Measurements from ENCODE around the gene LAT. TPM values are rescaled to one million over a fixed set of nuclear protein-coding genes. Genes with fewer than 3 reads are reported as not detected.
"Not testable (repeated sequence)": the region's sequence is repeated elsewhere in the genome, so short reads cannot be mapped to it uniquely, and the experiment has no call there.

Gene LAT, protein sequence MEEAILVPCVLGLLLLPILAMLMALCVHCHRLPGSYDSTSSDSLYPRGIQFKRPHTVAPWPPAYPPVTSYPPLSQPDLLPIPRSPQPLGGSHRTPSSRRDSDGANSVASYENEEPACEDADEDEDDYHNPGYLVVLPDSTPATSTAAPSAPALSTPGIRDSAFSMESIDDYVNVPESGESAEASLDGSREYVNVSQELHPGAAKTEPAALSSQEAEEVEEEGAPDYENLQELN
- total RNA-seq: 0.22 and 0.79 TPM in 2 replicates

DNA sequence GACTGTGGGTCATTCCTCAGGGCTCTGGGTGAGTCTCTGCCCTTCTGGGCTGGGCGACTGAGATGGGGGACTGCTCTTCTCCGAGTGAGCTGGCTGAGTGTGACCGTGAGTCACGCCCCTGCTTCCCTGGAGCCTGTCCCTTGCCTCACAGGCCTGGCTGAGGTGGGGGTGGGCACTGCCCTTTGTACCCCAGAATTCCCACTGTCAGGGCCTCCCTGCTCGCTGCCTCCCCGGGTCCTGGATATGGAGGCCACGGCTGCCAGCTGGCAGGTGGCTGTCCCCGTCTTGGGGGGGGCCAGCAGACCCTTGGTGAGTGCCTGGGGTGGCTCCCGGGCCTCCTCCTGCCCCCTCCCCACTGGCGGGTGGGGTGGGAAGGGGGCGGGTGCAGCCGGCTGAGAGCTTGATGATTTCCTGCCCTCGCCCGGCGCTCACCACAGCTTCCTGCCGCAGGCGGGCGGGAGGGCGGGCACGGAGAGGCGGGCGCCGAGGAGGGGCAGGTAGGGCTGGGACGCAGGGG lies at the start of gene LAT:
Gene LAT (plus strand): TSS at position 434 of the 517 bp plus-strand sequence. CDS start 366 bp downstream, outside the sequence.
- DNase-seq (ENCODE audit: low read depth in 2 of 2): peak; percentile 33 to 35

DNA sequence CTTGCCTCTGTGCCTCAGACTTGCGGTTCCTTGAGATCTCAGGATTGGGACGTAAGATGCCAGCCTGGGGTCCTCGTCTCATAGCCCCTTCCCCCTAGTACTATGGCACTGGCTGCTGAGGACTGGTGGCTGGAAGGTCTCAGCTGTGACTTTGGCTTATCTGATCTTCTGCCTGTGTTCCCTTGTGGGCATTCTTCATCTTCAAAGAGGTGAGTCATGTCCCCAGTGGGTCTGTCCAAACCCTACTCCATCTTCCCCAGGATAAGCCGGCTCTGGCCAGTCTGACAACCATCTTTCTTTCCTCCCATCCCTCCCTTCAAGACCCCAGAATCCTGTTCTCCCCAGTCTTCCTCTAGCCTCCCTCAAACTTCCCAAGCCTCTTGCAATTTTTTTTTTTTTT lies 49.5 kb upstream of the LAT start:
- no peak for DNase-seq (ENCODE audit: low read depth in 2 of 2)

DNA sequence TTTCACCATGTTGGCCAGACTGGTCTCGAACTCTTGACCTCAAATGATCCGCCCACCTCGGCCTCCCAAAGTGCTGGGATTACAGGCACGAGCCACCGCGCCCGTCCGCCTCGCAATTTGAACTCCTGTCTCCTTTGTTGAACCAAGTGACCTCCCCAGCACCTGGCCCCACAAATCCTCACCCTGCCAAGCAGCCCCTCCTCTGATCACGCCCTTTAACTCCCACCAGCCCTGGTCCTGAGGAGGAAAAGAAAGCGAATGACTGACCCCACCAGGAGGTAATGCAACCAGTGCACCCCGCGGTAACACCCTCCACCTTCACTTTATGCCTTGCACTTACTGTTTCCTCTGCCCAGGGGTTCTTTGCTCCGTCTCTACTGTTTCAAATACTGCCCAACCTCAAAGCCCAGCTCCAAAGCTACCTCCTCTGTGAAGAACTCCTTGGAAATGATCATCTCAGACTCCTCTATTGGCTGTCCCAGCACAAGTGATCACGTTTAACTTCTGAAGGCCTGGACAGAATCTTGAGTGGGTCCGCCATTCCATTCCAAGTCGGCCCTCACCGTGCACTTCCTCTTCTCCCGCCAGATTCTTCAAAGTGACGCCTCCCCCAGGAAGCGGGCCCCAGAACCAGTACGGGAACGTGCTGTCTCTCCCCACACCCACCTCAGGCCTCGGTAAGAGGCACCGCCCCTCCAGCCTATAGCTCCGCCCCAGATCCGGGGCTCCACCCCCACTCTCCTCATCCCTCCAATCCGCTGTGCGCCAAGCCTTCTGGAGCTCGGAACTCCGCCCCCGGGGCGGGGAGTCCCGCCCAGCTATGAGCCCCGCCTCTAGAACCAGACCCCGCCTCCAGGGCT lies 48.7 kb upstream of the LAT start:
- peak; percentile 82 to 88 for DNase-seq (ENCODE audit: low read depth in 2 of 2)

DNA sequence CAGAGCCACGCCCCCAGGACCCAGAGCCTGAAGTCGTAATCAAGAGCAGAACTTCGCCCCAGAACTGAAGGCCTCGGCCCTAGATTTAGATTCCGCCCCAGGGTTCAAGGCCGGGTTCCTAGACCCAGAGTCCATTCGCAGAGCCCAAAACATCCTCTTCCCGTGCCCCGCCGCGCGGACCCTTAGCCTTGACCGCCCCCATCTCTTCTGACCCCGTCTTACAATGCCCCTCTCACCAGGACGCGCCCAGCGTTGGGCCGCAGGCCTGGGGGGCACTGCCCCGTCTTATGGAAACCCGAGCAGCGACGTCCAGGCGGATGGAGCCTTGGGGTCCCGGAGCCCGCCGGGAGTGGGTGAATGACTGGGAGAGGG lies 48.1 kb upstream of the LAT start:
- DNase-seq (ENCODE audit: low read depth in 2 of 2): no peak

DNA sequence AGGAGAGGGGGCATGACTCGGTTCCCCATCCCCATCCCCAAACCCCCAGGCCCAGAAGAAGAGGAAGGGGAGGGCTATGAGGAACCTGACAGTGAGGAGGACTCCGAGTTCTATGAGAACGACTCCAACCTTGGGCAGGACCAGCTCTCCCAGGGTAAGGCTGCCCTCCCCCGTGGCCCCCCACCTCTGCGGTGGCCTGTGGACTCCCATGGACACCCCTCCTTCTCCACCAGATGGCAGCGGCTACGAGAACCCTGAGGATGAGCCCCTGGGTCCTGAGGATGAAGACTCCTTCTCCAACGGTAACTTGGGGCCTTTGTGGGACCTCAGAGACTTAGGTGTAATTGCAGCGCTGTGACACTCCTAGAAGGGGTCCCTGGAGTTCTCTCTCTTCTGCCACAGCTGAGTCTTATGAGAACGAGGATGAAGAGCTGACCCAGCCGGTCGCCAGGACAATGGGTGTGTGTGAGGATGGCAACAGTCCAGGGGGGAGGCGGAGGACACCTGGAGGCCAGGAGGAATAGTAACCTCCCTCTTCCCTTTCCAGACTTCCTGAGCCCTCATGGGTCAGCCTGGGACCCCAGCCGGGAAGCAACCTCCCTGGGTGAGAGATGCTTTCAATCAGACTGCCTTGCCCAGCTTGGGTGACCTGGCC lies 47.5 kb upstream of the LAT start:
- no peak for DNase-seq (ENCODE audit: low read depth in 2 of 2)

DNA sequence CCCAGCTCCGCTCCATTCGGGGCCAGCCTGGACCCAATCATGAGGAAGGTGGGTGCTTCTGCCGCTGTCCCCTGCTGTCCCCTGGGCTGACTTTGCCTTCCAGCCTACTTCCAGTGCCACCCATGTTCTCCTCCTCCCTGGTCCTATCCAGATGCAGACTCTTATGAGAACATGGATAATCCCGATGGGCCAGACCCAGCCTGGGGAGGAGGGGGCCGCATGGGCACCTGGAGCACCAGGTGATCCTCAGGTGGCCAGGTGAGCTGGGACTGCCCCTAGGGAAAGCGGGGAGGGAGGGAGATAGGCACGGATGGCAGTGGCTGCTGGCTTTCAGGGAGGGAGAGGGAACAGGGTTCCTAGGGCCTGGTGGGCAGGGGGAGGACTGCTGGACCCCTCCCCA lies 46.1 kb upstream of the LAT start:
- DNase-seq (ENCODE audit: low read depth in 2 of 2): no peak

DNA sequence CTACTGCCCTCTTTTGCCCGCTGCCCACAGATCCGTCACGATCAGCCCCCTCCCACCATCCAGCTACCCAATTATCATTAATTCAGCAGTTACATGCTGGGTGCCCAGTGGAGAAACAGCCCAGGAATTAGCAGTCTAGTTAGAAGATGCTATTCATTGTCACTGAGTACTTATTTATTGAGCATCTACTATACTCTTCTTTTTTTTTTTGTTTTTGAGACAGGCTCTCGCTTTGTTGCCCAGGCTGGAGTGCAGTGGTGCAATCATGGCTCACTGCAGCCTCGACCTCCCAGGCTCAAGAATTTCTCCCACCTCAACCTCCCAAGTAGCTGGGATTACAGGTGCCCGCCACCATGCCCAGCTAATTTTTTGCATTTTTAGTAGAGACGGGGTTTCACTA lies 45.0 kb upstream of the LAT start:
- DNase-seq (ENCODE audit: low read depth in 2 of 2): not testable (repeated sequence)

DNA sequence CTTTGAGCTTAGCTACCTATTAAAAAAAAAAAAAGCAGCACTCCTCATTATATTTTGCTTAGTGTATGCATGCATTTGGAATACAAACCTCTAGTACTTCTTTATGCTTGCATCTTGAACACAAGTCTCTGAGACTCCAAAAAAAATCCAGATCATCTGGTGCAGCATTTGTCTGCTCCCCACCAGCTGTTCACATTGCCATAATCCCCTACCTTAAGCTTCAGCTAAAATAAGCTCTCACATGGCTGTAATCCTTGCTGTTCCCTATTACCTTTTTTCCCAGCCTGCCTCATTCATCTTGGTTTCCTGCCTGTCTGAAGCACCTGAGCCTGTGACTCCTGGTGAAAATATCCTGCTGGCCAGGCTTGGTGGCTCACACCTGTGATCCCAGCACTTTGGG lies 41.6 kb upstream of the LAT start:
- no peak for DNase-seq (ENCODE audit: low read depth in 2 of 2)

DNA sequence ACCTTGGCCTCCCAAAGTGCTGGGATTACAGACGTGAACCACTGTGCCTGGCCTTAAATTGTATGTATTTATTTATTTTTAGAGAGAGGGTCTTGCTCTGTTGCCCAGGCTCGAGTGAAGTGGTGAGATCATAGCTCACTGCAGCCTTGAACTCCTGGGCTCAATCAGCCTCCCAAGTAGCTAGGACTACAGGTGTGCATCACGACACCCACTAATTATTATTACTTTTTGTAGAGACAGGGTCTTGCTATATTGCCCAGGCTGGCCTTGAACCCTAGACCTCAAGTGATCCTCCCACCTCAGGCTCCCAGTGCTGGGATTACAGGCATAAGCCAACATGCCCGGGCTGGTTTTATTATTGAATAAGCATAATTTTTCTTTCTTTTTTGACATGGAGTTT lies 38.2 kb upstream of the LAT start:
- DNase-seq (ENCODE audit: low read depth in 2 of 2): no peak

DNA sequence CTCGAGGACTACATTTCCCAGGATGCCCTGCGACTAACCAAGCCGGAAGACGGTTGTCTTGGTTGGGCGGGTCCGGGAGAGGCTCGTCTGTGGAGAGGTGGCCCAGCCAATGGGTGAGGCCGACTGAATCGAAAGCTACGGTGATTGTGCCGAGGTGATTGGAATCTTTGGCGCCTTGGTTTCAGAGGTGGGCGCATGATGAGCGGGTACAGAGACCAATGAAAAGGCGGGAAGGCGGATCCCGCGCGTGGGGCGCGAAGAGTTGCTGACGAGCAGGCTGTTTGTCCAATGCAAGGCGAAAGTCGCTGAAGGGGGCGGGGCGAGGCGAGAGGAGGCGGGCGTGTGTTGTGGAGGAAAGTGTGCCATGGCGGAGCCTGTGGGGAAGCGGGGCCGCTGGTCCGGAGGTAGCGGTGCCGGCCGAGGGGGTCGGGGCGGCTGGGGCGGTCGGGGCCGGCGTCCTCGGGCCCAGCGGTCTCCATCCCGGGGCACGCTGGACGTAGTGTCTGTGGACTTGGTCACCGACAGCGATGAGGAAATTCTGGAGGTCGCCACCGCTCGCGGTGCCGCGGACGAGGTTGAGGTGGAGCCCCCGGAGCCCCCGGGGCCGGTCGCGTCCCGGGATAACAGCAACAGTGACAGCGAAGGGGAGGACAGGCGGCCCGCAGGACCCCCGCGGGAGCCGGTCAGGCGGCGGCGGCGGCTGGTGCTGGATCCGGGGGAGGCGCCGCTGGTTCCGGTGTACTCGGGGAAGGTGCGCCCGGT lies 34.0 kb upstream of the LAT start, which contains the start of gene NFATC2IP:
Gene NFATC2IP (plus strand): TSS at position 290 of the 762 bp plus-strand sequence. CDS start 75 bp downstream, at position 365.
- peak; percentile 100 for DNase-seq (ENCODE audit: low read depth in 2 of 2)

DNA sequence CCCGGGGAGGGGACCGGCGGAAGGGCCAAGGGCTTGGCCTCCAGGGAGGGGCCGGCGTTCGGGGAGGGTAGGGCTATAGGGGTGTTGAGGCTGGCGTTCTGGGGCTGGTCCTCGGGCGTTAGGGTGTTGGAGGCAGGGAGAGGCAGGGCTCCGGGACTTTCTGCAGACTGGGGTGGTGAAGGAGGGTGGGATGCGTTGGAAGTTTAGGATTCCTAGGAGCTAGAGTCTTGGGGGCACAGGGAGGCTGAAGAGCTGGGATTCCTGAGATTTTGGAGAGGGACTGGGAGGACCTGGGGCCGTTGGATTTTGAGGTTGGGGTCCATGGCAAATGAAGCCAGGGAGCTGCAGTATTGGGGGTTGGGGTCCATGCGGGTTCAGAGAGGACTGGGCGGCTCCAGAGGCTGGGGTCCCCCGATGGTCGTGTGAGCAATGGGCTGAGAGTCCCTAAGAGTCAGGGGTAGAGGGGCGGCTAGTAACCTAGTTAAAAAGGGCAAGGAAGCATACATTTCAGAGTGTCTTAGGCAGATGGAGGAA lies 33.4 kb upstream of the LAT start:
- no peak for DNase-seq (ENCODE audit: low read depth in 2 of 2)

DNA sequence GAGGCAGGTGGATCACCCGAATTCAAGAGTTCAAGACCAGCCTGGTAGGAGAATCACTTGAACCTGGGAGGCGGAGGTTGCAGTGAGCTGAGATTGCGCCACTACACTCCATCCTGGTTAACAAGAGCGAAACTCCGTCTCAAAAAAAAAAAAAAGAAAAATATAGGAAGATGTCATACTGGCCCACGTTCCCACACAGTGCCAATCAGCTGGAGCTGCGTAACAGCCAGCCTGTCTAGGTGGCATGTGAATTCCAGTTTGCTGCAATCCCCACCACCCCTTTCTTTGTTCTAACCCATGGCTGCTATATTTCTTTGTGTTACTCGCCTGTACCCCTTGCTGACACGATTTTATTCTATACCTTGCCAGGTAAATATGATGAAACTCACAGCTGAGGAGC lies 26.6 kb upstream of the LAT start:
- DNase-seq (ENCODE audit: low read depth in 2 of 2): no peak

DNA sequence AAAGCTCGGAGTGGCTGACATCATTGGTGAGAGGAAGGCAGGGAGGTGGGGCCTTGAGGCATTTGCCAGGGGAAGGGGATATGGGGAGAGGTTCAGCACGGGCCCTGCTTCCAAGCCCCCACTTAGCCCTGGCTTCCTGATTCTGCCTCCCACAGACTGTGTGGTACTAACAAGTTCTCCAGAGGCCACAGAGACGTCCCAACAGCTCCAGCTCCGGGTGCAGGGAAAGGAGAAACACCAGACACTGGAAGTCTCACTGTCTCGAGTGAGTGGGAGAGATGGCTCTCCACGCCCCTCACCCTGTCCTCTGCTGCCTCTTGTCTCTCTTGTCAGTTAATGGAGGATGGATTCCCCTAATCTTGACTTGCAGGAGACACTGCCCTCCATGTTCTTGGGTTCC lies 26.0 kb upstream of the LAT start:
- DNase-seq (ENCODE audit: low read depth in 2 of 2): no peak

DNA sequence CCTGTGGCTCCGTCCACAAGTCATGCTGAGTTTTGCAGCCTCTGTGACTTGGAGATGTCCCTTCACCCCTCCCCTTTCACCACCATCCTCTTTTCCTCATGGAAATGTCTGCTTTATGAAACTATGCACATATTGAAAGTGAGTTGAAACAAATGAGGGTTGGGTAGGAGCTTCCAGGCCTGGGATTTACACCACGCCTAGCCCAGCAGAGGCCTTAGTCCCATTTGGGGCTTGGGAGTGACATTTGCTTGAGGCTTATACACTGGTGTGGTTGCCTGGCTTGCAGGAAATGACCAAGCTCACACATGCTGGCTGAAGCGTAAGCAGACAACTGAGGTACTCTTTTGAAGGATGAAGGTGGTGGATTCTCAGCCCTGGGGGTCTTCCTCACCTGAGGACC lies 20.8 kb upstream of the LAT start:
- no peak for DNase-seq (ENCODE audit: low read depth in 2 of 2)

DNA sequence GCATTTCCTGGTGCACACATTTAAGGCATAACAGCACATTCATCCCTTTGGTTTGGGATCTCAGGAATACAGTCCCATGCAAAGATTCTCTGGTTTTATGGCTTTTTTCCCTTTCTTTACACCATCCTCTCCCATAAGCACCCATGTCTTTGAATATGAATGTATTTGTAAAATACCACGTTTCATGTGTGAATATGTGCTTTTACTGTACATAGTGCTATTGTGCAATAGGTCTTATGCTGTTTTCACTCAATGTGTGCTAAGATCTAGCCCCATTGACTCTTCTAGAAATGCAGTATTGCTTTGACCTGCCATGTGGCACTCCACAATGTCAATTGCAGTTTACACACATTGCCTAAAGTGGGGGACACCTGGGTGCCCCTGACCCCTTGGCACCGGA lies 20.4 kb upstream of the LAT start:
- DNase-seq (ENCODE audit: low read depth in 2 of 2): no peak

DNA sequence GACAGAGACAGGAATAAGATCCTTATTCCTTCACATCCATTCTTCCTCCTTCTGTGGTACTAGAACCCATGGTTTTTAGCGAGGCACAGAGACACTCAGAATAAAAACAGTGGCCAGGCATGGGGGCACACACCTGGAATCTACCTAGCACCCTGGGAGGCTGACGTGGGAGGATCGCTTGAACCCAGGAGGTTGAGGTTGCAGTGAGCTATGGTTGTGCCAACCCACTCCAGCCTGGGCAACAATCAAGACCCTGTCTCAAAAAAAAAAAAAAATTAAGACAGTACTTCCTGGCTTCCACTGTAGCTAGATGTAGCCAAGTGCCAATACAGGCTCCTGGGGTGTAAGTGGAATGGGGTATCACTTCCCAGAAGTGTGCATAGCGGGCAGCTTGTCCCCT lies 17.7 kb upstream of the LAT start:
- no peak for DNase-seq (ENCODE audit: low read depth in 2 of 2)

DNA sequence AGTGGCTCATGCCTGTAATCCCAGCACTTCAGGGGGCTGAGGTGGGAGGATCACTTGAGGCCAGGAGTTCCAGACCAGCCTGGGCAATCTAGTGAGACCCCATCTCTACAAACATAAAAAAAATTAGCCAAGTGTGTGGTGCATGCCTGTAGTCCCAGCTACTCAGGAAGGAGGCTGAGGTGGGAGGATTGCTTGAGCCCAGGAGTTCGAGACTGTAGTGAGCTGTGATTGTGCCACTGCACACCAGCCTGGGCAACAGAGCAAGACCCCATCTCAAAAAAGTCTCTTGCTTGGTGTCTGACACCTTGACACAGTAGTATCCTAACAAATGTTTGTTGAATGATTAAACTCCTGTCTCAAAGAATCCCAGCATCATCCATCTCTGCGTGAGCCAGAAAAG lies 15.2 kb upstream of the LAT start:
- DNase-seq (ENCODE audit: low read depth in 2 of 2): not testable (repeated sequence)

DNA sequence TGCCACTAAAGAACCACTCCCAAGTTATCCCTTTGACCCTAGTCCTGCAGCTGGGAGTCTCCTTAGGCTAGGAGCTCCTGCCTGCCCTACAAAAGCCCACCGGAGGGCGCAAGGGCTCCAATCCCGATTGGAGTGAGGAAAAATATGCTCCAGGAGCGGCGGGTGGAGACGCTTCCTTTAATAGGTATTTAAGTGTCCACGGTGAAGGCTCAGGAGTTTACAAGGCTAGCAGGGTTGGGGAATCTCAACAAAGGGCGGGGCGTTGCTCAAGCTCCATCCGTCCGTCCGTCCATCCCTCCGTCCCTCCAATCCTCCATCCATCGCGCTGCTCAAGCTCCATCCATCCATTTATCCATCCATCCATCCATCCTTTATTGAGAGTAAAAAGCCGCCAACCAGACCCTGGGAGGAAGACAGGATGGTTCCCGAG lies 10.8 kb upstream of the LAT start:
- peak; percentile 70 to 79 for DNase-seq (ENCODE audit: low read depth in 2 of 2)

DNA sequence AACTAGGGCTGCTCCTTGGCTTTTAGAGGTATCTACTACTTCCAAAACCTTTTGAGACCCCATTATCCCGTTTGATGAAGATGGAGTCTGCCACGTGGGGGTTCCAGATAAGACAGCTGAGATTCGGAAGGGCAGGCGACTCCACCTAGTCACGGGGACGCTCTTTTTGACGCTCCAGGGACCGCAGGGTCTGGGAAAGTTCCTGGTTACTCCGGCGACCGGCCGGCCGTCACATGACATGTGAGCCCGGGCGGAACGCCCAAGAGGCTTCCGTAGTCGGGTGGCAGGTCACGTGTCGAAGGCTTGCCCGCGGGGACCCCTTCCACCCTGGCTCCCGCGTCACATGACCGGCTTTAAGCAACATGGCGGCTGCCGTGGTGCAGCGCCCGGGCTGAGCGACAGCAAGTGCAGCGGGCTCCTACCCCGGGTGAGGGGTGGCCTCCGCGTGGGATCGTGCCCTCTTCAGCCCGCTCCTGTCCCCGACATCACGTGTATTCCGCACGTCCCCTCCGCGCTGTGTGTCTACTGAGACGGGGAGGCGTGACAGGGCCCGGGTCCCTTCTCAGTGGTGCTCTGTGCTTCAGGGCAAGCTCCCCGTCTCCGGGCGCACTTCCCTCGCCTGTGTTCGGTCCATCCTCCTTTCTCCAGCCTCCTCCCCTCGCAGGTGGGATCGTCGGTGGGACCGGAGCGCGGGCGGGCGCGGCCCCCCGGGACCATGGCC lies 10.3 kb upstream of the LAT start, which contains the start of gene SPNS1:
Gene SPNS1 (plus strand): TSS at position 342 of the 721 bp plus-strand sequence. CDS start 374 bp downstream, at position 716.
- DNase-seq (ENCODE audit: low read depth in 2 of 2): peak; percentile 98 to 99

DNA sequence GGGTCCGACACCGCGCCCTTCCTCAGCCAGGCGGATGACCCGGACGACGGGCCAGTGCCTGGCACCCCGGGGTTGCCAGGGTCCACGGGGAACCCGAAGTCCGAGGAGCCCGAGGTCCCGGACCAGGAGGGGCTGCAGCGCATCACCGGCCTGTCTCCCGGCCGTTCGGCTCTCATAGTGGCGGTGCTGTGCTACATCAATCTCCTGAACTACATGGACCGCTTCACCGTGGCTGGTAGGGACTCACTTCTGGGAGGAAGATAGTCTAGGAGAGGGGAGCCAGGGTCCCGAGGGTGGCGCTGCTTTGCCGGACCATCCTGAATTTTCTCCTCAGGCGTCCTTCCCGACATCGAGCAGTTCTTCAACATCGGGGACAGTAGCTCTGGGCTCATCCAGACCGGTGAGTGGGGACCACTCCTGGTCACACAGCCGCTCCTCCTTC lies 9.7 kb upstream of the LAT start:
- DNase-seq (ENCODE audit: low read depth in 2 of 2): peak; percentile 13 to 16
